GM18511 (cell line): ENCODE results near the gene TSPAN11.

Source experiments
- ATAC-seq: cut with Tn5 transposase; IDR thresholded peaks from one replicate; pipeline ENCODE4 v1.9.1; 2021; ENCODE audit warnings: mild to moderate bottlenecking, moderate library complexity; ENCODE audit not compliant: unreplicated experiment

The TSPAN11 gene

GRCh38 chr12:31035967-31036665, 109.6 kb downstream of the TSPAN11 start:
- ATAC-seq, result no peak

GRCh38 chr12:31037028-31037427, 110.5 kb downstream of the TSPAN11 start:
- no peak for ATAC-seq

DNA sequence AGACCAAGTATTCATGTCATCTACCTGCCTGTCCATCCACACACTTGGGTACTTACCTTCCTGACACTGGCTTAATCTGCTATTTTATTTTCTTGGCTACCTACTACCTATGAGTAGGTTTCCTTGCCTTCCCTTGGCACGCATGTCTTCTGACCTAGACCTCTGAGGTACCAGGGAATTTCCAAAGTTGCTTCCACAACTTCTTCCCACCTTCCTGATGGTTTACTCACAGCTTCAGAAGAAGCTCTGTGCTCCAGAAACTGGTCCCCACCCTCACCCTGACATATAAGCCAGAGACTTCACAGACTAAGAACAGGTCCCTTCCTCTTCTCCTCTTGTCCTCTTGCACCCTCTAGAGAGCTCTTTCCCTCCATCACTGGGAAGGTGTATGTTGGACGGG, 111.4 kb downstream of the TSPAN11 start:
- no peak for ATAC-seq

- no peak for ATAC-seq
Measured at GRCh38 chr12:31041033-31041564, 114.6 kb downstream of the TSPAN11 start.
